Activated CD8-positive, alpha-beta memory T cell treated with anti-CD3 and anti-CD28 coated beads, Interleukin-2, amount 50 U/mL, for 24 hours (primary cell): ENCODE measurements around the gene DPP7.
"Not testable (repeated sequence)": the region's sequence is repeated elsewhere in the genome, so short reads cannot be mapped to it uniquely, and the experiment has no call there.

ENCODE experiments used
- DNase-seq: peaks from one replicate; pipeline ENCODE4 v3.0.0-alpha.2; 2020; ENCODE audit errors: extremely low read depth

DPP7 gene

DNA sequence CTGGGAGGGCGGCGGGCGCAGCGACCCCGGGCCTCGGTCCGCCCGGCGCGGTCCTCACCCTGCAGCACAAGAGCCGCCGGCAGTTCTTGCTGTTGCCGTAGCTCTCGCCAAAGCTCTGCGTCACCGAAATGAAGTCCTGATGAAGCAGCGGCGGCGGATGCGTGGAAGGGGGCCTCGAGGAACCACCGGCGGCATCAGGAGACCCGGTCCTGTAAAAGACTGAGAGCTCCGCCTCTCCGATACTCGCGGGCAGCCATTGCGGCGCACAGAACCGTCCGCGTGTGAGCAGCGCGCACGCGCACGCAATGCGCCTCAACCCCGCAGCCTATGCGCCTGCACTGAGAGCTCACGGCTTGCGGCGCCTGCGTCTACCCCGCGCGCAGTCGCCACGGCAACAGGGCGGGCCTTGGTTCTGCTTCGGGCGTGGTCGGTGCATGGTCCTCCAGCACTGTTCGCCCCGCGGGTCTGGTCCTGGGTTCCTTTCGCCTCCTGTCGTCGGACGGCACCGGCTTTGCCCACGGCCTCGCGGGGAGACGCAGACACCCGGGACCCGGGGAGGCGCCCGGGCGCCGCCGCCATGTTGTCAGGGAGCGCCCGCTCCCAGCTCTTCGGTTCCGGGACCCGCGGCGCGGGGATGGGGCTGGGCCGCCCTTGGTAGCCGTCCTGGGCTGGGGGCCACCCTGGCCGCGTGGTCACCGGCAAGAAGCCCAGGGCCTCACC is 15.1 kb upstream of the DPP7 start:
- DNase-seq = peak; percentile 74

DNA sequence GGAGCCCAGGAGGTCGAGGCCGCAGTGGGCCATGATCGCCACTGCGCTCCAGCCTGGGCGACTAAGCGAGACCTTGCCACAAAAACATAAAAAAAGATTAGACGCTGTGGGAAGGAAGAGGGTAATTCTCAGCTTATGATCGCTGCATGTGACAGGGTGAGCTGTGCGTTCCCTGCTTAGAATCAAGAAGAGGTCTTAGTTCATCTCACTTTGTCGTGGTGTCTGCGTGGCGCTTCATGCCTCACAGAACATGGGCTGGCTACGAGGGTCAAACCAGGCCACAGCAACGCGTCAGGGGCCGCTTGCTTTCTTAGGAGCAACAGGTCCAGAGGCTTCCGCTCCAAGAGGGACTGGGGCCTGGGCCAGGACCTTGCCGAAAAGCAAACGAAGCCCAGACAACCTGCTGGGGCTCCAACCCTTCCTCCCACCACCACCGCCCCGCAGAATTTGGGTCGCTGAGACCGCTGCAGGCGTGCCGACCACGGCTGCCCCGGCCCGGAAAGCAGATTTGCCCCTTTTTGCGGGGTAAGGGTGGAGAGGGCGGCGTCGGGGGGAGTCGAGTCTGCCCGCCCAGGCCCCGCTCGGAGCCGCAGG is 14.4 kb upstream of the DPP7 start:
- DNase-seq = no peak

DNA sequence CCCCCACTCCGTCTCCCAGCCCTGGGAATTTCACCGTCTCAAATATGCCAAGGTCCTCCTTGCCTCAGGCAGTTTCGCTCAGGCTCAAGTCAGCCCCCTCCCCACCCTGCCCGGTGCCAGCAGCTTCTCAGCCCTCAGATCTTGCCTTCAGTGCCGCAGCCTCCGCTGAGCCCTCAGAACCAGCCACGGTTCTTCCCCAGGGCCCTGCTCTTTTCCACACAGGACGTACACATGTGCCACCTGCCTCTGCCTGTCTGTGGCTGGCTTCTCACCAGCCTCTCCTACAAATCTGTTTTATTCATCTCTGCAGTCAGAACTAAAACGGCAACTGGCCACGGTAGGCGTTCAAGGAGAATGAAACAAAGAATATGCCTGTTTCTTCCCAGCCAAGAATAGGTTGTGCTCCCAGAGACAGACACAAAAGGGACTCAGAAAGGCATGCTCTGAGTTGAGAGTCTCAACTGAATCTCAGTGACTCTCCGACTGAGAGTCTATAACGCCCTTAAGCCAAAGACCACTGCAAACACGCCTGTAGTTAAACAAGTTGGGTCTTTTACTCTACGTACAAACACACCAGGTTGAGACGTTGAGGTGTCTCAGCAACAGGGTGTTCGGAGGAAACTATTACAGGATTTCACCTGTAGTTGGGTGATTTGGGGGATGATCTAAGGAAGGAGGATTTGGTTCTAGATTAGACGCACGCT is 13.8 kb upstream of the DPP7 start:
- DNase-seq = no peak

DNA sequence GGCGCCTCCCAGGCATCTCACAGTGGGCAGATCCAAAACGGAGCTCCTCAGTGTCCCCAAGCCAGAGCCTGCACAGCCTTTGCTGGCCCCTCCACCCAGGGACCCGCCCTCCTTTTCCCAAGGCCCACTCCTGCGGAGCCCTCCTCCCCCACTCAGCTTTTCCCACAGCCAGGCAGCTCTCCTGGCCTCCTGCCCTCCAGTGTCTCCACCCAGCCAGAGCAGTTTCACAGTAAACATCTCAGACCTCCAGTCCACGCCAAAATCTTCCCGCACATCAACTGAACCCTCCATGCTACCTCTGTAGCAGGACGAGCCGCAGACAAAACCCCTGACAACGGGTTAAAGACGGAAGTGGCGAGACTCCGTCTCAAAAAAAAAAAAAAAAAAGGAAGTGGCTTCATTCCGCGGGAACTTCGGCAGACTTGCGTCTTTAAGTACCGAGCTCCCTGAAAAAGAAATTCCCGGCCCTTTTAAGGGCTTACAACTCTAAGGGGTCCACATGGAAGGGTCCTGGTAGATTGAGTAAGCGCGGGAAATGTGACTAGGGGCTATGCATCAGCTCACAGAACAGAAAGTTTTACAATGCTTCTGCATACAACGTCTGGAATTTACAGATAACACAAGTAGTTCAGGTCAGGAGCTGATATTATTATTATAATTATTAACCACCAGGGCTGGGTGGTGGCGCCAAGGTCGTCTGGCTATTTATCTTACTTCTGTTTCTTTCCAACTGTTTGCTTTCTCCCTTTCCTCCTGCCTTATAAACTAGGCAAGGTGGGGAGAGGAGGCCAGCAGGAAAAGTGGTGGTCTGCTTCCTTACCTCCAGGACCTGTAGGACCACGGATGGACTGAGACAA is 13.0 kb upstream of the DPP7 start:
- no peak for DNase-seq

DNA sequence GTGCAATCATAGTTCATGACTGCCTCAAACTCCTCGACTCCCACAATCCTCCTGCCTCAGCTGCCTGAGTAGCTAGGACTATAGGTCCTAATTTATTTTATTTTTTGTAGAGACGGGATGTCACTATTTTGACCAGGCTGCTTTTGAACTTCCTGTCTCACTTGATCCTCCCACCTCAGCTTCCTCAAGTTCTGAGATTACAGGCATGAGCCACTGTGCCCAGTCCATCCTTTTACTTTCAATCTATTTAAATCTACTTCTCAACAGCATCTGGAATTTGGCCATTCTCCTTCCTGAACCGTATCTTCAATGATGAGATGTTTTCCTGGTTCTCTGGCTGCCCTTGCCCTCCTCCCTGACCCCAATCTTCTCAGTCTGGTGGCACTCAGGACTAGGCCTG is 12.3 kb upstream of the DPP7 start:
- no peak for DNase-seq

DNA sequence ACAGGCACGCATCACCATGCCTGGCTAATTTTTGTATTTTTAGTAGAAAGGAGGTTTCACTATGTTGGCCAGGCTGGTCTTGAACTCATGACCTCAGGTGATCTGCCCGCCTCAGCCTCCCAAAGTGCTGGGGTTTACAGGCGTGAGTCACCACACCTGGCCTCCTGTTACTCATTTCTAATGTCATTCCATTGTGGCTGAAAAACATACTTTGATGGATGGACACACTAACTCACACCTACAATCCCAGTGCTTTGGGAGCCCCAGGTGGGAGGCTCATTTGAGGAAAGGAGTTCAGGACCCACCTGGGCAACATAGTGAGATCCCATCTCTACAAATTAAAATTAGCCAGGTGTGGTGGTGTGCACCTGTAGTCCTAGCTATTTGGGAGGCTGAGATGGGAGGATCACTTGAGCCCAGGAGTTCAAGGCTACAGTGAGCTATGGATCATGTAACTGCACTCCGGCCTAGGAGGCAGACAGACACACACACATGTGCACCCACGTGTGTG is 9.5 kb upstream of the DPP7 start:
- not testable (repeated sequence) for DNase-seq

DNA sequence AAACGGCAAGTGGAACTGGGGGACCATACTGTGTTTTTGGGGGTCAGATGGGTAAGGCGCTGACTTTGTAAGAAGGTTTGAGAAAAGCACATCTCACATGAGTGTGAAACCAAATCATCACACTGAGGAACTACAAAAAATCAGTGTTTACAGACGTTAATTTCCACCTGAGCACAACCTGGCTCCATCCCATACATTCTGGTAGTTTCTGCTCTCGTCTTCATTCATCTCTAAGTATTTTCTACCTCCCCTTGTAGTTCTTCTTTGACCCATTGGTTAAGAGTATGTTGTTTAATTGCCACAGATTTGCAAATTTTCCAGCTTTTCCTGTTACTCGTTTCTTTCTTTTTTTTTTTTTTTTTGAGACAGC is 8.9 kb upstream of the DPP7 start:
- no peak for DNase-seq

DNA sequence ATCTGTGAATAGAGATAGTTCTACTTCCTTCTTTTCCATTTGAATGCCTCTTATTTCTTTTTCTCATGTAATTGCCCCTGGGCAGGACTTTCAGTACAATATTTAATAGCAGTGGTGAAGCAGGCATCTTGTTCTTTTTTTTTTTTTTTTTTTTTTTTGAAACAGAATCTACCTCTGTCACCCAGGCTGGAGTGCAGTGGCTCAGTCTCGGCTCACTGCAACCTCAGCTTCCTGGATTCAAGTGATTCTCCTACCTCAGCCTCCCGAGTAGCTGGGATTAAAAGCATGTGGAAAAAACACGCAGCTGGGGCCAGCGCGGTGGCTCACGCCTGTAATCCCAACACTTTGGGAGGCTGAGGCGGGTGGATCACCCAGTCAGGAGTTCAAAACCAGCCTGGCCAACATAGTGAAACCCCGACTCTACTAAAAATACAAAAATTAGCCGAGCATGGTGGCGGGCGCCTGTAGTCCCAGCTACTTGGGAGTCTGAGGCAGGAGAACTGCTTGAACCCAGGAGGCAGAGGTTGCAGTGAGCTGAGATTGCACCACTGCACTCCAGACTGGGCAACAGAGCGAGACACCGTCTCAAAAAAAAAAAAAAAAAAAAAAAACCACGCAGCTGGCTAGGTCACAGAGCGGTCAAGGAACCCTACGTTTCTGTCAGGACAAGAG is 8.4 kb upstream of the DPP7 start:
- not testable (repeated sequence) for DNase-seq

DNA sequence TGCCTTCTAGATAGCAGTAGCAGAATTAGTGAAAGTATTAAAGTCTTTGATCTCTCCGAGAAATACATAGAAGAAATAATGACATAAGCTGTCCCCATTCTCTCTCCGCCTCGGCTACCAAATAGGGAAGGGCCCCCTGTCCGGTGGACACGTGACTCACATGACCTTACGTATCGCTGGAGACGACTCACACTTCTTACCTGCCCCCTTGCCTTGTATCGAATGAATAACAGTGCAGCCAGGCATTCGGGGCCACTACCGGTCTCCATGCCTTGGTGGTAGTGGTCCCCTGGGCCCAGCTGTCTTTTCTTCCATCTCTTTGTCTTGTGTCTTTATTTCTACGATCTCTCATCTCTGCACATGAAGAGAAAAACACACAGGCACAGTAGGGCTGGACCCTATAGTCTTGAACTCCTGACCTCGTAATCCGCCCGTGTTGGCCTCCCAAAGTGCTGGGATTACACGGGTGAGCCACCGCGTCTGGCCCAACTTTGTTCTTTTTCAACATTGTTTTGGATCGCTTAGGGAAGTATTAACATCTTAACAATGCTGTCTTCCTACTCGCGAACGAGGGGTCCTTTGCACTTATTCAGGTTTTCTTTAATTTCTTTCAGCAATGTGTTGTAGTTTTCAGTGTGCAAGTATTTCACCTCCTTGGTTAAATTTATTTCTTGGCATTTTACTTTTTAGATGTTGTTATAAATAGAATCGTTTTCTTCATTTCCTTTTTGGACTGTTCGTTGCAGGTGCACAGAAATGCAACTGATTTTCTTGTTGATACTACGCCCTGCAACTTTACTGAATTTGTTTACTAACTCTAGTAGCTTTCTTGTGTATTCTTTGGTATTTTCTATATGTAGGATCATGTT is 7.6 kb upstream of the DPP7 start:
- DNase-seq = not testable (repeated sequence)

DNA sequence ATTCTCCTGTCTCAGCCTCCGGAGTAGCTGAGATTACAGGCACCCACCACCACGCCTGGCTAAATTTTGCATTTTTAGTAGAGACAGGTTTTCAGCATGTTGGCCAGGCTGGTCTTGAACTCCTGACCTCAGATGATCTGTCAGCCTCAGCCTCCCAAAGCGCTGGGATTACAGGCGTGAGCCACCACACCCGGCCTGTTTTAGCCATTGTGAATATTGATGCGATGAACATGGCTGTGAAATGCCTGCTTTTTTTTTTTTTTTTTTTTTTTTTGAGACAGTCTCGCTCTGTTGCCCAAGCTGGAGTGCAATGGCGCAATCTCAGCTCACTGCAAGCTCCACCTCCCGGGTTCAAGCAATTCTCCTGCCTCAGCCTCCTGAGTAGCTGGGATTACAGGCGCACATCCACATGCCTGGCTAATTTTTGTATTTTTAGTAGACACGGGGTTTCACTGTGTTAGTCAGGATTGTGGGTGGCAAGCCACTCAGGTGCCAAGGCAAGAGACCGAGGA is 3.6 kb upstream of the DPP7 start:
- not testable (repeated sequence) for DNase-seq

DNA sequence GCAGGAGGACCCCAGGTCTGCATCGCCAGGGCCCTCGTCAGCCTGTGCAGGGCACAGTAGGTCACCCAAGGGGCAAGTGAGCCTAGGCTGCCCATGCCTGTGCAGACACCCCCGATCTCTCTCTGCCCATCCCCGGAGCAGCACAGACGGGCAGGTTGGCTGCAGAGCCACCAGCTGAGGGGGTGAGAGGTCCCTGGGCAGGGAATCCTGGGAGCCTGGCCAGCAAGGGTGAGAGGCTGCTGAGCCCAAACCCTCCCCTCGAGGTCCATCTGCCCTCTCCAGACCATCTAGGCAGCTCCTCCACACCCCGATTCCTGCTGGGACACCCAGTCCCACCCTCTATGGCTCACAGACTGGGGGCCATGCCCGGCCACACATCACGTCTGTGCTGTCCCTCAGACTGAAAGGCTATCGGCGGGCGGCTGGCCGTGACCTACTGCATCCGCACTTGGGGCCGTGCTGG is 2.8 kb upstream of the DPP7 start:
- no peak for DNase-seq

DNA sequence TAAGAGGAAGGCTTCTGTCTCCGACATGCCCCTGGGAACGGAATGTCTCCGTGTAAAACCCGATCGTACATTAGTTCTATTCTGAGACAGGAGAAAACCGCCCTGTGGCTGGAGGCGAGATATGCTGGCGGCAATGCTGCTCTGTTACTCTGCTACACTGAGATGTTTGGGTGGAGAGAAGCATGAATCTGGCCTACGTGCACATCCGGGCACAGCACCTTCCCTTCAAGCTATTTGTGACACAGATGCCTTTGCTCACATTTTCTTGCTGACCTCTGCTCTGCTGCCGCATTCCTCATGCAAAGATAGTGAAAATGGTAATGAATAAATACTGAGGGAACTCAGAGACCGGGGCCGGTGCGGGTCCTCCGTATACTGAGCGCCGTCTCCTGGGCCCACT is 2.2 kb upstream of the DPP7 start:
- no peak for DNase-seq

DNA sequence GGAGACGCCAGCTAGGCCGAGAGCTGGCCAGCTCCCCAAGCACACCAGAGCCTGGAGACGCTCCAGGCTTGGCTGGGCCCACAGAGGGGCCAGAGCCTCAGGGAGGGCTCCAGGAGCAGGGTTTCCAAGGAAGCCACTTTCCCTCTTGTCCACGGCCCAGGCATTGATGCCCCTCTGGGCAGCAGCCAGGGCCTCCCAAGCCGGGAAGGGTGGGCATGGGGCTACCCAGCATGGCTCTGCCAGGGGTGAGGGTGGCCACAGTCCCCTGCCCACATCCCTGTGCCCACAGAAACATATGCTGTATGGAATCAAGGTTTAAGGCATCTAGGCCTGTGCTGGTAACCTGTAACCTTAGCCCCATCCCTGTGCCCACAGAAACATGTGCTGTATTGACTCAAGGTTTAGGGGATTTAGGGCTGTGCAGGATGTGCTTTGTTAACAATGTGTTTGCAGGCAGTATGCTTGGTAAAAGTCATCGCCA is 1.5 kb upstream of the DPP7 start:
- DNase-seq = no peak

DNA sequence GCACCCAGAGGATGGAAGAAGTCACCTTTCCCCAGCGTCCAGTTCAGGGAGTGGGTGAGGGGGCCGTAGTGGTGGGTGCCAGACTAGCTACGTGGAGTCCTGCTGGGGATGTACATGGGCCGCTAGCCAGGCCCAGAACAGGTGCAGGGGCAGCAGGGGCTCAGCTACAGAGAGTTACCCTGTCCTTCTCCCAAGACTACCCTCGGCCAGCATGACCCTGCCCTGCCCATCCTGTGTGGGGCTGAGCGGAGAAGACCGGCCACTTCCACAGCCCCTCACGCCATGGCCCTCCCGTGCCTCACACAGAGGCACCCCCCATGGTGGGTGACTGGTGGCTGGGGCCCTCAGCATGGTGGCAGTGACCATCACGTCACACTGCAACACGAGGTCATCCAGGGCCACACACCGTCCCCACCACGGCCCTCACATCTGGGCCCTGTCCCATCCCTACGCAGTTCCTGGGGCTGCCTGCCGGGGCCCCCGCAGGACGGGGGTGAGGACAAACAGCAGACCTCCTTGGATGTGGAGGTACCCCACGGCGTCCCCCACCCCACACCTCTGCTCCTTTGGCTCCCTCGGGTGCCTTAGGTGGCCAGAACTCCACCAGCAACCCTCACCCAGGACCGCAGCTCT is 977 bp upstream of the DPP7 start:
- no peak for DNase-seq

DNA sequence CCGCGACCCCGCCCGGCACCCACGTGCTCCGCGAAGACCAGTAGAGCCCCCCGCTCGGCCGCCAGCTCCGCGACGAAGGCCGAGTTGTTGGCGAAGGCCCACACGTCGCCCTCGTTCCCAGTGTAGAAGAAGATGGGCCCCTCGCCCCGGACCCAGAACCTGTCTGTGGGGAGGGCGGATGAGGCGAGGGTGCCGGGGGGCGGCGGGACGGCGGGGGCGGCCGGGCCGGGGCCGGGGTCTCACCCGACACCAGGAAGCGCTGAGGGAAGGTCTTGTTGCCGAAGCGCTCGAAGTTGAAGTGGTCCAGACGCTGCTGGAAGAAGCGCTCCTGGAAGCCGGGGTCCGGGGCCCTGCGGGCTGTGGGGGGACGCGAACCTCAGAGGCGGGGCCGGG is 317 bp downstream of the DPP7 start:
- DNase-seq = no peak

DNA sequence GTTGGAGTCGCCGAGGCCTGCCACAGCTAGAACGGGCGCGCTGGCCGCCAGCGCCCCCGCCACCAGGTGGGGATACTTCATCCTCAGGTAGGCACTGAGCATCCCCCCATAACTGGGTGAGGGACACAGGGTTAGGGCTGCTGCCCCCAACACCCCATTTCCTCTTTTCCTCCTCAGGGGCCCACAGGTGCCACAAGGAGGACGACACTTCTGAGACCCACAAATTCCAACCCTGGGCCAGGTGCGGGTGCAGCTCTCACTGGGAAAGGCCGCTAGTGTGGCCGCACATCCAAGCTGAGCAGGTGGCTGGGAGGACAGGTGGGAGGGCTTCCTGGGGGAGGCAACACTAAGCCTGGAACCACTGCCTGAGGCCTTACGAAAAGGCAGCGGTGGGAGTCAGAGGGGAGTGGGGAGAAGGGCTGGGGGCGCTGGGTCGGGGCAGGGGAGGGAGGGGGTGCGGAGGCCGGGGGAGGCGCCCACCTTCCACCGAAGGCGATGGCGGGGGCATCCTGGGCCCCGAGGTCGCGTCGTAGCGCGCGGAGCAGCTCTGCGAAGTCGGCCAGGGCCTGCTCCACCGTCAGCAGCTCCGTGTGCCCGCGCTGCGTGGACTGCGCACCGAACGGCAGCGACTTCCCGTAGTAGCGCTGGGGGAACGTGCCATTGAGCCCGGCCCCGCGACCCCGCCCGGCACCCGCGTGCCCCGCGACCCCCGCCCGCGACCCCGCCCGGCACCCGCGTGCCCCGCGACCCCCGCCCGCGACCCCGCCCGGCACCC is 961 bp downstream of the DPP7 start:
- DNase-seq = no peak

DNA sequence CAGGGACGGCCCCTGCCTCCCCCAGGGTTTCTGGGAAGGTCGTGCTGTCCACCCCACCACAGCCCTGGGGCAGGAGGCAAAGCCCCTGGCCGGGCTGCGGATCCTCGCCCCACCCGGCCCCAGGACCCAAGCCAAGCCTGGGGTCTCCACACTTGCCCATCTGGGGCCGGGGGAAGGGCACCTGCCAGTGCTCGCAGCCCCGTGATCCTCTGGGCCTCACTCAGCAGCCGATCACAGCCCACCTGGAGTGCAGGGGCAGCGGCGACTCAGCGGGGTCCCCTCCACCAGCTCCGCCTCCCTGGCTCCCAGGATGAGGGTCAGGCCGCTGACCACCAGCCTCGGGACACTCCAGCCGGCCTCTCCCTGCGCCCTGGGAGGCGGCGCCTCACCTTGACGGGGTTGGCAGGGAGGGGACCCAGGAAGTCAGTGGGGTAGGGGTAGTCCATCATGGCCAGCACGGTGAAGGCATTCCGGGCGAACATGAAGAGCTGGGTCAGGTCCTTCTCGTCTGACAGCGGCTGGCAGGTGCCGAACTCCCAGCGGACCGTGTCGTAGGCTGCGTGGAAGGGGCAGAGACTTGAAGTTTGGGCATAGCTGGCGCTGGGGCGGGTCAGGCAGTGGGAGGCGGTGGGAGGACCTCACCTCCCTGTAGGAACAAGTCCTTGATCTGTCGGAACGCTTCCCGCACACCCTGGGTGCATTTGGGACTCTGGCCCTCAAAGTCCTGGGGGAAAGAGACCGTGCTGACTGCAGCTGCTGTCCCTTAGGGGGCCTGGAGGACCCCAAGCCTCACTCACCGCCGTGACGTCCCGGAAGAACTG is 1.8 kb downstream of the DPP7 start:
- no peak for DNase-seq
